Stimulated activated CD8-positive, alpha-beta memory T cell treated with anti-CD3 and anti-CD28 coated beads, Interleukin-4, amount 100 ng/mL, for 48 hours (primary cell): Measurements from ENCODE around the gene CCDC81.
"Not testable (repeated sequence)": the region's sequence is repeated elsewhere in the genome, so short reads cannot be mapped to it uniquely, and the experiment has no call there.

ENCODE experiments used
- DNase-seq: peaks from one replicate; pipeline ENCODE4 v3.0.0-alpha.2; 2020

The CCDC81 gene

GRCh38 chr11:86374586-86374985 is at the start of gene CCDC81:
Gene CCDC81, plus strand, starts transcription at chr11:86374887. Its CDS starts 277 bp downstream, at chr11:86375164.
- DNase-seq, result no peak

- DNase-seq, result no peak
Observed at GRCh38 chr11:86335131-86335767, 39.4 kb upstream of the CCDC81 start.

- no peak for DNase-seq
Observed at GRCh38 chr11:86337227-86337626, 37.5 kb upstream of the CCDC81 start.

GRCh38 chr11:86341382-86341781 is 33.3 kb upstream of the CCDC81 start:
- DNase-seq, result no peak

- no peak for DNase-seq
Observed at GRCh38 chr11:86346513-86346912, 28.2 kb upstream of the CCDC81 start.

- no peak for DNase-seq
Observed at GRCh38 chr11:86355256-86355655, 19.4 kb upstream of the CCDC81 start.

GRCh38 chr11:86357412-86357811 is 17.3 kb upstream of the CCDC81 start:
- DNase-seq, result not testable (repeated sequence)

GRCh38 chr11:86358720-86359119 is 16.0 kb upstream of the CCDC81 start:
- no peak for DNase-seq

GRCh38 chr11:86360775-86361395 is 13.8 kb upstream of the CCDC81 start:
- no peak for DNase-seq

GRCh38 chr11:86363424-86363823 is 11.3 kb upstream of the CCDC81 start:
- no peak for DNase-seq

GRCh38 chr11:86365546-86365945 is 9.1 kb upstream of the CCDC81 start:
- DNase-seq, result no peak

- DNase-seq, result no peak
Observed at GRCh38 chr11:86369668-86370067, 5.0 kb upstream of the CCDC81 start.

GRCh38 chr11:86370171-86370570 is 4.5 kb upstream of the CCDC81 start:
- no peak for DNase-seq

GRCh38 chr11:86370922-86371594 is 3.6 kb upstream of the CCDC81 start:
- no peak for DNase-seq

GRCh38 chr11:86372041-86372440 is 2.6 kb upstream of the CCDC81 start:
- no peak for DNase-seq

- no peak for DNase-seq
Observed at GRCh38 chr11:86372586-86372985, 2.1 kb upstream of the CCDC81 start.

- no peak for DNase-seq
Observed at GRCh38 chr11:86374069-86374468, 618 bp upstream of the CCDC81 start.

GRCh38 chr11:86377972-86378371 is 3.3 kb downstream of the CCDC81 start:
- no peak for DNase-seq

GRCh38 chr11:86380295-86381059 is 5.8 kb downstream of the CCDC81 start:
- DNase-seq, result no peak

- DNase-seq, result no peak
Observed at GRCh38 chr11:86383041-86383955, 8.6 kb downstream of the CCDC81 start.

GRCh38 chr11:86386283-86386682 is 11.6 kb downstream of the CCDC81 start:
- DNase-seq, result no peak

GRCh38 chr11:86386746-86387145 is 12.1 kb downstream of the CCDC81 start:
- no peak for DNase-seq
